ENCODE measurements around the gene SPATA9.

SPATA9 gene, protein sequence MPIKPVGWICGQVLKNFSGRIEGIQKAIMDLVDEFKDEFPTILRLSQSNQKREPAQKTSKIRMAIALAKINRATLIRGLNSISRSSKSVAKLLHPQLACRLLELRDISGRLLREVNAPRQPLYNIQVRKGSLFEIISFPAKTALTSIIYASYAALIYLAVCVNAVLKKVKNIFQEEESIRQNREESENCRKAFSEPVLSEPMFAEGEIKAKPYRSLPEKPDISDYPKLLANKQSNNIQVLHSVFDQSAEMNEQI

DNA sequence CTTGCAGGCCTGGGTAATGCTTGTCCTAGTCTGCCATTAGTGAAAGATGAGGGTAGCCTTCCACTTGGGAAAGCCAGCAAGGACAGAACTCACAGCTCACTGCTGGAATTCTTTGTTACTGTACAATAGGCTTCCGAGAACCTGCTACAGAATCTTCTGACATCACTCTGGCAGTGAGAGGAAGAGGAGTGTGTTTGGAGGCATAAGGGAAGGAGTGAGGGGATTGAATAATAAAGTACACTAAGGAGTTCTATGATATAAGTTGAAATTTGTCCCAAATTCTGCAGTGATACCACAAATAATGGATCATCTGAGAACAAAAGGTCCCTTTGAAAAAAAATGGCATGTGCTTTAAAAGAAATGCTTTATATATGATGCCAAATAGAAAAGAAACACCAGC lies at the start of gene SPATA9:
SPATA9 (minus strand) TSS at position 101 of the 400 bp plus-strand sequence. CDS start 137 bp downstream, outside the sequence.
- DNase-seq (ENCODE audit: low read depth) = no peak

DNA sequence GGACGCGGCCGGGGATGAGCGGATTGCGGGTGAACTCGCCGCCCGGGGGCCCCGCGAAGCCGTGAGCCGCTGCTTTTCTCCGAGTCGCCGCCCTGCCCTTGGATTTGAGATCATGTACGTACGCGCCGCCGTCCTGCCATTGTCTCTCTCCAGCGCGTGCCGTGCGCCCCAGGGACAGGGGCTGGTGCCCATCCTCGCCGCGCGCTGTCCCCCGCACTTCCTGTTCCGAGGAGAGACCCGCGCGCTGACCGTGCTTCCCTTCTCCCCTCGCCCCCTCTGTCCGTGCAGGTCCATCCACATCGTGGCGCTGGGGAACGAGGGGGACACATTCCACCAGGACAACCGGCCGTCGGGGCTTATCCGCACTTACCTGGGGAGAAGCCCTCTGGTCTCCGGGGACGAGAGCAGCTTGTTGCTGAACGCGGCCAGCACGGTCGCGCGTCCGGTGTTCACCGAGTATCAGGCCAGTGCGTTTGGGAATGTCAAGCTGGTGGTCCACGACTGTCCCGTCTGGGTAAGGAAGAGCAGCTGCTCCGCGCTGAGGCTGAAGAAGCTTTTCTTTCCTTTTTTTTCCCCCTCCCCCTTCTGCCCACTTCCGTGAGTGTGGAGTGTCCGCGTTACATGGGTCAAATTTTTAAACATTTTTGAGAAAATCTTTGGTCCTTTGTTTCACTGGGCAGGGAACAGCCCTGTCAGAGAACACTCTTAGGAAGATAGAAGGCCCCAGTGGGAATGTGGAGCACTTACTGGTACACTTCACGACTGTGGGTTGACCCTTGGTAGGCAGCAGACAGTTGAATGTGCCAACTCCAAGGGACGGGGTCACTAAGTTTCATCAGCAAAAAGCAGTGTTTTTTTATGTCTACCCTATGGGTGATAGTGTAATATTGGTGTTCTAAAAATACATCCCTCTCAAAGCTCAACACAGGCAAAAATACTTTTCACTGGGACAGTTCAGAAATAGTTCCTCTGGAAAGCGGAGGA lies 49.1 kb upstream of the SPATA9 start:
- DNase-seq (ENCODE audit: low read depth) = no peak

DNA sequence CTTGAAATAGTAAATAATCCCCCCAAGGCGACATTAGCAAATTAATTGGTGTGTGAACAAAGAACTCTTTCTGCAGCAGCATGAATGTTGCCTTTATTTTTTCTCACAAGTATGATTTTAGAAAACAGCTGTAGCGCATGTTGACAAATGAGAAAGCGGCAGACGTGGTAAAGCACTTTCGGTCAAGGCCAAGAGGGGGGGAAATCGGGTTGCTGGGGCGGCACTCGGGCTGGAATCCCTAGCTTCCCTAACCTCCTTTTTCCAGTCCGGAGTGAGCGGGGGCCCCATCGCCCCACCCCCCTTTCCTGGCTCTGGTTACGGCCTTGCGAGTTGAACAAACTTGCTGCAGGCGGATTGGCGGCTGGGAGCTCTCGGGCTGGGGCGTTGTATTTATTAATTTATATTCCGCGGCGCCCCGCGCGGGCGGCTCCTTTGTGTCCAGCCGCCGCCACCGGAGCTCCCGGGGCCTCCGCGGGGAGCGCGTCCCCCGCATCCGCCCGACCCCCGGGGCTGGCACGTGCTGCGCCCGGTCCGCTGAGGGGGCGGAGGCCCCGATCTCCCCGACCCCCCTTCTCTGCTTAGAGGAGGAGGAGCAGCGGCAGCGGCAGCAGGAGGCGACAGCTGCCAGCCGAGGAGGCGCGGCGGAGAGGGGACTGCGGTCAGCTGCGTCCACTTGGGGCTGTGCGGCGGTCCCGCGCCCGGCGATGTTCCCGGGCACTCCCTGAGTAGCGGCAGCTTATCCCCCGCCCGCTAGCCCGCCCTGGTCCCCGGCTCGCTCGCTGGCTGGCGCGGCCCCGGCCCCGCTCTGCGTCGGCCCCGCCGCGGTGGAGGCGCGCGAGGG lies 48.2 kb upstream of the SPATA9 start, which contains the start of gene RHOBTB3:
RHOBTB3 (plus strand) TSS at position 607 of the 841 bp plus-strand sequence. CDS start 347 bp downstream, outside the sequence.
- DNase-seq (ENCODE audit: low read depth) = peak; percentile 4

DNA sequence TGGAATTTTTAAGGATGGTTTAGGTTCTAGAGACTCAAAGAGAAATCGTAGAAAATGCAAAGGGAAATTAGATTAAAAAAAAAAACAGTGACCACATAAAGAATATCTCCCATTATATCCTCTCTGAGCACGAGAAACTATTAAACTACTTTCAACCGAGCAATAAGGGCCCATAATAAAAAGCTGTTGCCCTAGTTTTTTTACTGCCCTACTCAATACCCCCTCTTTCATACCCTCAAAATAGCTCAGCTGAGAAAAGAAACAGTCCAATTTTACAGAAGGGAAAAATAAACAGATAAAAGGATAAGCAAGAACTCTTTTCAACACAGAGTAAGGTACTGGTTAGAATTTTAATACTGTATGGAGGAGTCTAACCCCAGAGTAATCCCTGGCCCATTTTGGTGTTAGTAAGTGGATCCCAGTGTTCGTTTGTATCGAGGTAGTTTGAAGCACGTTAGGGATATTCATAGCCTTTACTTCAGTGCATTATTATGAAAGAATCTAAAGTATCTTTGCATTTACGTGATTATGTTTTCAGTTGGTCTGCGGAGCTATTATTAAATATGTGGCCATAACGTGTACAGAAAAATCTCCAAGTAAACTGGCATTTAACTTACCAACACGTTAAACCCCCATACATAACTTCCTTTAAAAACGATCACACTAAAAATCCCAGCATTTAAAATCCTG lies 47.4 kb upstream of the SPATA9 start:
- no peak for DNase-seq (ENCODE audit: low read depth)

DNA sequence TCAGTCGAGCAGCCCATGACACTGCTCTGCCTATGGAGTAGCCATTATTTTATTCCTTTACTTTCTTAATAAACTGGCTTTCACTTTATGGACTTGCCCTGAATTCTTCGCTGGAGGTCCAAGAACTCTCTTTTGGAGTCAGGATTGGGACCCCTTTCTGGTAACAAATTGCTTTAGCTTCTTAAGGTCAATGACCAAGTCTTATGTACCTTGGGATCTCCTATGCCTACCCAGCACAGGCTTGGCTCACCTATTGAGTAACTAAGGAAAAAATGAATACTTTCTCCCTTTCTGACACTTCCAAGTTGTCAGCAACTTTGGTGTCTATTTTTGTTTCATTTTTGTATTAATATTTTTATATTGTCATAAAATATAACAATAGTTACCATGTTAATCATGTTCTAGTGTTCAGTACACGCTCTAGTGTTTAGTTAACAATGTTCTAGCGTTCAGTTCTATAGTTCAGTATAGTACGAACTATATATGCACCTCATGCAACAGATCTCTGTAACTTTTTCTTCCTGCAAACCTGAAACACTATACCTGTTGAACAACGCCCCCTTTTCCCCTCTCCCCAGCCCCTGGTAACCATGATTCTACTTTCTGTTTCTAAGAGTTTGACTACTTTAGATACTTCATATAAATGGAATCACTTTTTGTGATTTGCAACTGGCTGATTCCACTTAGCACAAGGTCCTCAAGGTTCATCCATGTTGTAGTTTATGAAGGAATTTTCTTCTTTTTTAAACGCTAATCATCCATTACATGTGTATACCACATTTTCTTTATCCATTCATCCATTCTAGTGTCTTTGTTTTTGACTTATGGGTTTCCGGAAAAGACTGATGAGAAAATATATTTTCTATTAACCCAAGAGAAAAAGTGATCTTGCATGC lies 46.6 kb upstream of the SPATA9 start:
- no peak for DNase-seq (ENCODE audit: low read depth)

DNA sequence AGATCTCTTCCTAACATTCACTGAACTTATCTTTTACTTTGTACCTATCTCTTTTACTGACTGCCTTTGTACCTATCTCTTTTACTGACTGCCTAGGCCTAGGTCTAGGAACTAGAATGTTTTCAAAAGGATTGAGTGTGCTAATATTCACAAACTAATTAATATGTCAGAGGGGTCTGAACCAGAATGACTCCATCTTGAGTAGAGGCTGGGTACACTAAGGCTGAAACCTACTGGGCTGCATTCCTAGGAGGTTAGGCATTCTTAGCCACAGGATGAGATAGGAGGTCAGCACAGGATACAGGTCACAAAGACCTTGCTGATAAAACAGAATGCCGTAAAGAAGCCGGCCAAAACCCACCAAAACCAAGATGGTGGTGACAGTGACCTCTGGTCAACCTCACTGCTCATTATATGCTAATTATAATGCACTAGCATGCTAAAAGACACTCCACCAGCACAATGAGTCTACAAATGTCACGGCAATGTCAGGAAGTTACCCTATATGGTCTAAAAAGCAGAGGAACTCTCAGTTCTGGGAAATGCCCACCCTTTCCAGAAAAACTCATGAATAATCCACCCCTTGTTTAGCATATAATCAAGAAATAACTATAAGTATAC lies 45.8 kb upstream of the SPATA9 start:
- no peak for DNase-seq (ENCODE audit: low read depth)

DNA sequence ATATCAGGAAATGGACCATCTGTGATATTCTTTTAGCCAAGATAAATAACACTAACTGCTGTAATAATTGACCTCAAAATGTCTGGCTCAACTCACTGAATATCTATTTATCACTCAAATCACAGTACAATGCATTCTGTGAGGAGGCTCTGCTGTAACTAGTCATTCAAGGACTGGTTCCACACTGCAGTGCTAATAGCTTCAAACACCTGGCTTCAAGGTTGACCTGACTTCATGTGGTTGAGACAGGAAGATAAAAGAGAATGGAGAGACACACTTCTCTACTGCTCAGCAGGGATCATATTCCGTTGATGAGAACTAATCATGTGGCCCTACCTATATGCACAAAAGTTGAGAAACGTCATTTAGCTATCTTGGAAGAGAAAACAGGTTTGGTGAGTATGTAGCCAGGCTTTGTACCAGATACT lies 45.0 kb upstream of the SPATA9 start:
- DNase-seq (ENCODE audit: low read depth) = no peak

DNA sequence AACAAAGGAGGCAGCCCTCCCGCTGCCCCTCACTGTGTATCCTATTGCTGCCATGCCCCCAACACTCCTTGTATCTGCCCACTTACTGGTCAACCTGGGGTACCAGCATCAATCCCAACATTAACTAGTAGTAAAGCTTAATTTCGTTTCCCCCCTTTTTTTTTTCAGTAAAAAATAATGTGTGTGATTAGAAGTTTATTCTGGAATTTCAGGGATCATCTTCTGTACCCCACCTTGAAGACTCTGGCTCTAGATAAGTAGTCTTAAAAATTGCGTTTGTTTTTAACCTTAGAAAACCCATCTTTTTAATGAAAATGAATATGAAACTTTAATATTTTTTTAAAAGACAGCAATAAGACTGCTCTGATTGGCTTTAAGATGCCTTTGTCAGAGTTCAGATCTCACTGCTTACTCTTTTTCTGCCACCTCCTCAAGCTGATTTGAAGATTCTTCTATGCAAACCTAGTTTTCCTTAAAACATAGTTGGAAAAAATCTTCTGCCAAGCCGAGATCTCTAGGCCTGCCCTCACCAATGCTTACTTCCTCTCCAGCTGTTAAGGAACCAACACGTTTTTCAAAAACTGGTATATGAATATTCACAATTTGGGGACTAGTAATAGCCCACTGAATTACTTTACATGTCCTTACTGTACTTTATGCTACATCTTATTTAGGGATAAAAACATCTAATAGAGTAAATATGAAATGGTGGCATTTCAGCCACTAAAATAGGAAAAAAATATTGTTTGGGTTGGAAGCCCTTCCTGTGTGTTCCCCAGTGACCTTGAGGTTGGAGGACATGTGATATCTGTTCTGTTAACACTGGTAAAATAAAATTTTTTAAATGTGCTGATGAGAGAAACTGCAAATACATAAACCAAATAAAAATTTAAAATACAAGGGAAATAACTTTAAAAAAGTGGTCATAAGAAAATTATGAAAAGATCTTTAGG lies 44.3 kb upstream of the SPATA9 start:
- DNase-seq (ENCODE audit: low read depth) = no peak

DNA sequence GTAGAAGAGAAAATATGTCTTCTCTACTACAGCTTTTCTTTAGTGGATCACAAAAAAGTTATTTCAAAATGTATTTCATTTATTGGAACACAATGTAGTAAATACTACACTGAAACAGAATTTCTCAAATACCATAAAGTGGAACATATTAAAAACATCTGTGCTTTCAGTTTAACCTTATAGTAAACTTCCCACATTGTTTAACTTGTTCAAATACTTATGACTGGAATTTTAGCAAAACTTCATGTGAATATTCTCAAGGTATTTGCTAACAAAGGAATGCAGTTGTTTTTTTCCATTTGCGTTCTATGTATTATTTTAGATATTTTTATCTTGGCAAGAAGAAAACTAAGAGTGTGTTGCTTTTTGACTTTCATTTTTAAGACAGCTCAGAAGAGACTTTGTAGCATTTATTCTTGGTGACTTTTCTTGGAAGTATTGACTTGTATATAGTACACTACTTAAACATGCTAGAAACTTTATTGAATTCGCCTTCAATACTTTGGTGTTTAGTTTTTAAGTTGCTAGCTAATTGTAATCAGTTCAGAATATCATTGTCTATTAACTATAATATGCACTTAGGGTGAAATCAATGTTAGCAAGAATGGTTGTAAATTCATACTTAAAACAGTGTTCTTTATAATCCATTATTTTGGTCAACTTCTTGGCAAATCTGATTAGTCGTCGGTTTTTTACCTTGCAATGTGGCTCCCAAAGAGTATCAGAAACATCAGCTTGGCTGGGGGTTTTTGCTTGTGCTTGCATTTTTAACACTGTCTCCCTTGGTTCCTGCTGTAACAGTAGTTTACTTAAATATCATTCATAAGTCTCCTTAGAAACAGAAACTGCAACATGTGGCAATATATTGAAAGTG lies 43.4 kb upstream of the SPATA9 start:
- no peak for DNase-seq (ENCODE audit: low read depth)

DNA sequence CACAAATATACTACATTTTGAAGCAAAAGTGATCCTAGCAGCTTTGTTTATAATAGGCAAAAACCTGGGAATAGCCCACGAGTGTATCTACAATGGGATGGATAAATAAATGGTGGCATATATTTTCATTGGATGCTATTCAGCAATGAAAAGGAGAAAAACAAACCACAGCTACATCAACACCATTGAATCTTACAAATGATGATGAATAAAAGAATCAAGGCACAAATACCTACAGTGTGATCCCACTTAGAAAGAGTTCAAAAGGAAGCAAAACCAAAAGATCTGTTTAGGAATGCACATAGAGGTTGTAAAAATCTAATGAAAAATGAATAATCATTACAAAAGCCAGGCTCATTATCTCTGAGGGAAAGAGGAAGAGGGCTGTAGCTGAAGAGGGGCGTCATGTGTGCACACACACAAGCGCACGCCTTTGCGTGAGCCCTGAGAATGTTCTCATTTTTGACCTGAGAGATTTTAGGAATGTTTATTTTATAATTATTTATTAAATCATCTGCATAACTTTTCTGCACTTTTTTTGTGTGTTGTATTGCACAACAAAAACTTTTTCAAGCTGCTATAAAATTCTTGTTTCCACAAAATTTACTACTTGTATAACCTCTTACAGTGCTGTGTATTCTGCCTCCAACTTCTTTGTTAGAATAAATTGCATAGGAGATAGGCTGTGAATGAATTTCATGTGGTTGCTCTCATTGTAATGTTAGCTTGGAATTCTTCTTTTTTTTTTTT lies 42.5 kb upstream of the SPATA9 start:
- no peak for DNase-seq (ENCODE audit: low read depth)

DNA sequence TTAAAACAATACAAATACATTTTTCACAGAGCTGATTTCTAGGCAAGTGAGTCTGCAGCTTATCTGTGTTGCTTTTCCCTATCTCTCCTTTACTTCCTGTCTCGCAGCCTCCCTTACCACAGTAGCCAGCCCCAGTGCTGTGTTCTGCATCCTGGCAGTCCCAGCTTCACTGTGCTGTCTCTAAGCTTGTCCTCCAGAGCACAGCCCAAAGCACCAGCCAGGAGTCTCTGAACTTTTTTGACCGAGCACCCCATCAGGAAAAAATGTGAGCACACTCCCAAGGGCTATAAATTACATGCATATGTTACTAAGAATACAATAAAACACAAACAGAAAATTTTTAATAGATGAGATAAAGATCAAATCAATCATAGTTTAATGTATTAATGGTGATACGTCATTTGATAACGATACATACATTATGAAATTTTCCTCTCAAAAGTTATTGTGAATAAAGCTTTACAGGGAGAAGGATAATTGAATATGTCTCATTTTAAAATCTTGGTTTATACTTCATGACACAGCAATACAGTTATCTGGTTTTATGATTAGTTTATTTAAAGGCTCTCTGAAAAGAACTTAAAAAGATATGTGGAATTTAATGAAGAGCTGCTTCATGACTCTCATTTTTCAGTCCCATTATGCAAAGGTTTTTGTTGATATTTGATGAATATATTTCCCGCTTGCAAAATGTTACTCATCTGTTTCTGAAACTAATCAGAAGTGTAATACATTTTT lies 41.0 kb upstream of the SPATA9 start:
- DNase-seq (ENCODE audit: low read depth) = no peak

DNA sequence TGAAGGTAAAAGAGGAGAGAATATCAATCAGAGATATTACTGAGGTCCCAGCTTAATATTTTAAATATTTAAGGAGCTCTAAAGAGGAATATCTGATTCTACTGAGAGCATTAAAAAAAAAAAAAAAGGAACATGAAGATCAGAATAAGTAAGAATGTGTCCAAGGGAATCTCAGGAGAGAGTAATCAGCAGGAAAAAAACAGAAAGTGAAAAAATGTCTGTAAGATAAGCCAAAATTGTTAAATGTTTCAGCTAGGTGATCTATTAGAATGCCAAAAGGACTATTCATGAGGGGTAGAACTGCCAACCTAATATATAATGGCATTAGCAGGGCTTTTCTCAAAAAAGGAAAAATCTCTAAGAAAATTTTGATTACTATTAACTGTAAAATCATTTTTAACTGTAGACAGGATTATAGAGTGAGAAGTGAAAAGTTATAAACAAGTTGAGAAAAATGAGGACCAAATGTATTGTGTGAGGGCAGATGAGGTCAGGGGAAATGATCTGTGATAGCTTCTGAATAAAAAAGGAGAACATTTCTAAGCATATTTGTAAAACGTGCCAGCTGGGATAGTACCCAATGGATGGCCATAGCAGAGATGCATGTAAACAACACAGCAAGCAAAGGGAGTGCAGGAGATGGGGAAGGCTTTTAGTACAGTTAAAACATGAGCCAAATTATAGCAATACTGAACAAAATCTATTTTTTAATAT lies 38.9 kb upstream of the SPATA9 start:
- DNase-seq (ENCODE audit: low read depth) = no peak

DNA sequence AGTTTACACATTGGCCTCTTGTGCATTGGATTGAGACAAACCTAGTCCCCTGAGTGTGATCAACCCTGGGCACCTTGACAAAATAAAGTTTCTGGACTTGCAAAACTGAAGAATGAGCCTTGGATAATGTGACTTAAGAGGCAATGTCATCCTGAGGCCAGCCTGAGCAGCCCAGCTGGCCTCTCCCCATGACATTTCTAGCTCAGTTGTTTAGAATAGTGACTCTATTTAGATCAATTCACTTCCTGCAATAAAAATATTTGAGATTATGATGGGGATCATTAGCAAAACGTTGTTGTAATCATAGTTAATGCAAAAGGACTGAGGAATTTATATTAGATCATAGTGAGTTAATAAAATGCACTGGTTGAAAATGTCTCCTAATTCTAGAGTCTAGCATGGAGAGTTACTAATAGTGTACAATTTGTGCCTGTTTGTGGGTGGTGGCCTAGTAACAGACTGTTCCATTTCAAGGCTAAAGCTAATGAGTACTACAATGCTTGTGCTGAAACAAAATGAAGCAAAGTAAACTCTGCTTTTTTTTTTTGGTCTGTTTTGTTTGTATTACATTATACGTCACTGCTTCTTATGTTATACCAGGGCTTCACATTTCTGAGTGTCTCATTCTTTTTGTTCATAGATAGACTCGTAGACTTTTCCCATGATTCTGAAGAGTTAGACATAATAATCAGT lies 37.4 kb upstream of the SPATA9 start:
- DNase-seq (ENCODE audit: low read depth) = no peak

DNA sequence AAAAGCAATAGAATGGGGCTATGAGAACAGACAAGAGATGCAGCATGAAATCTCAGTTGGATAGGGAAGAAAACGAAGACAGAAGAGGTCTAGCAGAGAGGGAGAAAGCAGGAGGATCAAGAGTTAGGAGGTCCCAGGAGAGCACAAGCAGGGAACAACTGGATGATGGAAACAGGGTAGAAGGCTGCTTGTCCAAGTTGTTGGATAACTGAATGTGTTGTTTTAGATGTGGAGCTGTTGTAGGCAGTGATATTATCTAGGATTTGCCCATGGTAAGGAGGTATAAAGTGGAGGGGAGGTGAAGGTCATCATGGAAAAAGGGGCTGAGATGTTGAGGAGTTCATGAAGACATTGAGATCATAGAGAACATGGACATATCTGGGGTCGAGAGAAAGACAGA lies 35.9 kb upstream of the SPATA9 start:
- DNase-seq (ENCODE audit: low read depth) = no peak

DNA sequence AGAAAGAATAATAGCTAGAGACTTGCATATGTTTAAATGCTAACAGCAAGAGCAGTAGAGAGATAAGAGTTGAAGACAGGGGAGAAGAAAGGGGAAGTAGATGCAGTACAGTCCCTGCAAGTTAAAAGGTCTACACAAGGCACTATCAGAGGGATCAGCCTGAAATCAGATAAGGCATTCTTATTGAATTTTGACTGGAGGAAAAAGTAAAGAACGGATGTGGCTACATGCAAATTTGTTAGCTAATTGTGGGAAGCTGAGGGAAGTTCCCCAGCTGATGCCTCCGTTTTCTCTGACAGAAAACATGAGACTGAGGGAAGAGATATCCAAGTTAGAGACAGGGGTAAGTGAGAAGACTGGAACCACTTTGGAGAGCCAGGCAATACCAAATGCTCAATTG lies 35.4 kb upstream of the SPATA9 start:
- peak; percentile 2 for DNase-seq (ENCODE audit: low read depth)

All from T-helper 22 cell (primary cell).